ENCODE measurements around the gene PPP2R5C. TPM values are rescaled to one million over a fixed set of nuclear protein-coding genes. Genes with fewer than 3 reads are reported as not detected.

Gene PPP2R5C
- total and polyA plus RNA-seq, 7 donors, result 18.2 to 76.6 (median 57.1) TPM

- DNase-seq, result no peak
- H3K27ac ChIP-seq, result no peak overlapping the region
- no peak for ATAC-seq
- no peak for TF ChIP-seq CTCF (IDR thresholded peaks at IDR 0.05)
- 91 to 93% (median 93%) methylated on average over 21 to 23 of the region's 23 CpGs for WGBS, 3 donors
- H3K4me3 ChIP-seq, result no peak overlapping the region
- peaks cover 0 to 56% of the 10 kb centered on the region in 2 donors for H3K36me3 ChIP-seq (ENCODE audit: insufficient read depth in 1 of 2, low read depth in 1 of 2)
- H3K27me3 ChIP-seq (ENCODE audit: insufficient read depth in 3 of 3, low read length in 2 of 3), result no peaks in the 10 kb centered on the region
- intact Hi-C loops (cut with DNase I), result no loop called here
- no peaks in the 10 kb centered on the region for H3K4me1 ChIP-seq
- no peaks in the 10 kb centered on the region for H3K9me3 ChIP-seq
Measured at GRCh38 chr14:101915871-101916815, 154.6 kb downstream of the PPP2R5C start.

- Histone ChIP-seq H3K27ac (no peak overlapping the region), H3K4me3 (no peak overlapping the region), H3K27me3 (ENCODE audit: insufficient read depth in 3 of 3, low read length in 2 of 3) (no peaks in the 10 kb centered on the region), H3K9me3 (no peaks in the 10 kb centered on the region), H3K4me1 (no peaks in the 10 kb centered on the region), H3K36me3 (ENCODE audit: insufficient read depth in 1 of 2, low read depth in 1 of 2) (peaks cover 0 to 52% of the 10 kb centered on the region in 2 donors)
- intact Hi-C loops (cut with DNase I), result no loop called here
- DNase-seq (no peak), ATAC-seq (peak in 1 of 4 donors; percentile 29)
- WGBS, 3 donors, result 85 to 86% (median 86%) methylated on average over 17 to 18 of the region's 18 CpGs
- TF ChIP-seq CTCF (IDR thresholded peaks at IDR 0.05), result no peak
Measured at GRCh38 chr14:101916816-101917412, 155.4 kb downstream of the PPP2R5C start.

GRCh38 chr14:101917413-101918017 lies 156.0 kb downstream of the PPP2R5C start:
- Histone ChIP-seq H3K4me1 (no peaks in the 10 kb centered on the region), H3K9me3 (no peaks in the 10 kb centered on the region), H3K27me3 (ENCODE audit: insufficient read depth in 3 of 3, low read length in 2 of 3) (no peaks in the 10 kb centered on the region), H3K4me3 (no peak overlapping the region), H3K27ac (no peak overlapping the region), H3K36me3 (ENCODE audit: insufficient read depth in 1 of 2, low read depth in 1 of 2) (peaks cover 0 to 52% of the 10 kb centered on the region in 2 donors)
- TF ChIP-seq CTCF (IDR thresholded peaks at IDR 0.05), result no peak
- intact Hi-C loops (cut with DNase I), result no loop called here
- WGBS, 3 donors, result 78 to 83% (median 79%) methylated on average over 17 of the region's 17 CpGs
- ATAC-seq (peak in 1 of 4 donors; percentile 24), DNase-seq (no peak)

- no peak for ATAC-seq
- Histone ChIP-seq H3K27me3 (ENCODE audit: insufficient read depth in 3 of 3, low read length in 2 of 3) (no peaks in the 10 kb centered on the region), H3K9me3 (no peaks in the 10 kb centered on the region), H3K27ac (no peak overlapping the region), H3K4me3 (no peak overlapping the region), H3K36me3 (ENCODE audit: insufficient read depth in 1 of 2, low read depth in 1 of 2) (peaks cover 0 to 50% of the 10 kb centered on the region in 2 donors), H3K4me1 (no peaks in the 10 kb centered on the region)
- no peak for DNase-seq
- no peak for TF ChIP-seq CTCF (IDR thresholded peaks at IDR 0.05)
- intact Hi-C loops (cut with DNase I), result no loop called here
- 72 to 77% (median 75%) methylated on average over 13 to 19 of the region's 22 CpGs for WGBS, 3 donors
Measured at GRCh38 chr14:101918065-101918989, 156.8 kb downstream of the PPP2R5C start.

Measured in psoas muscle (tissue), 8 donors.